Ureter (tissue), 1 donor: ENCODE measurements around the gene IZUMO4. TPM values are rescaled to one million over a fixed set of nuclear protein-coding genes. Genes with fewer than 3 reads are reported as not detected.
"Not testable (repeated sequence)": the region's sequence is repeated elsewhere in the genome, so short reads cannot be mapped to it uniquely, and the experiment has no call there.

Source experiments
- DNase-seq: peaks from one replicate; pipeline ENCODE4 v3.0.0-alpha.2; 2020; ENCODE audit warnings: low spot score
- total RNA-seq: library from RNA; stranded (reverse); gene quantifications from one replicate; pipeline ENCODE4 v1.2.4, GENCODE V29; 2023
- donor health status: DM: yes; HTN: yes; CAD: no.

IZUMO4 gene
- total RNA-seq, 1 donor from 2014 or later = 5.9 TPM

DNA sequence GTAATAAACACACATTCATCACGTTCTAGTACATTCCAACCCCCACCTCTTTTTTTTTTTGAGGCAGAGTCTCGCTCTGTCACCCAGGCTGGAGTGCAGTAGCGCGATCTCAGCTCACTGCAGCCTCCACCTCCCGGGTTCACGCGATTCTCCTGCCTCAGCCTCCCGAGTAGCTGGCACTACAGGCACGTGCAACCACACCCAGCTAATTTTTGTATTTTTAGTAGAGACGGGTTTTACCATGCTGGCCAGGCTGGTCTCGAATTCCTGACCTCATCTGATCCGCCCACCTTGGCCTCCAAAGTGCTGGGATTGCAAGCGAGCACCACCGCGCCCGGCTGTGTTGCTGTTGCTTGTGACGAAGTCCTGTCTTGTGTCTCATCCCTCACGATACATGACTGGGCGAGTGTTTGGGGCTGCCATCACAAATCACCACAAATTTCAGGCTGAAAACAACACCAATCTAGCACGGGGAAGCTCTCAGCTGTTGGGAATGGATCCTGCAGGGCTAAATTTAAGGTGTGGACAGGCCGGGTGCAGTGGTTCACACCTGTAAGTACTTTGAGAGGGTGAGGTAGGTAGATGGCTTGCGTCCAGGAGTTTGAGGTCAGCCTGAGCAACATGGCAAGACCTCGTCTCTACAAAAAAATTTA lies 16.3 kb upstream of the IZUMO4 start:
- DNase-seq = no peak

DNA sequence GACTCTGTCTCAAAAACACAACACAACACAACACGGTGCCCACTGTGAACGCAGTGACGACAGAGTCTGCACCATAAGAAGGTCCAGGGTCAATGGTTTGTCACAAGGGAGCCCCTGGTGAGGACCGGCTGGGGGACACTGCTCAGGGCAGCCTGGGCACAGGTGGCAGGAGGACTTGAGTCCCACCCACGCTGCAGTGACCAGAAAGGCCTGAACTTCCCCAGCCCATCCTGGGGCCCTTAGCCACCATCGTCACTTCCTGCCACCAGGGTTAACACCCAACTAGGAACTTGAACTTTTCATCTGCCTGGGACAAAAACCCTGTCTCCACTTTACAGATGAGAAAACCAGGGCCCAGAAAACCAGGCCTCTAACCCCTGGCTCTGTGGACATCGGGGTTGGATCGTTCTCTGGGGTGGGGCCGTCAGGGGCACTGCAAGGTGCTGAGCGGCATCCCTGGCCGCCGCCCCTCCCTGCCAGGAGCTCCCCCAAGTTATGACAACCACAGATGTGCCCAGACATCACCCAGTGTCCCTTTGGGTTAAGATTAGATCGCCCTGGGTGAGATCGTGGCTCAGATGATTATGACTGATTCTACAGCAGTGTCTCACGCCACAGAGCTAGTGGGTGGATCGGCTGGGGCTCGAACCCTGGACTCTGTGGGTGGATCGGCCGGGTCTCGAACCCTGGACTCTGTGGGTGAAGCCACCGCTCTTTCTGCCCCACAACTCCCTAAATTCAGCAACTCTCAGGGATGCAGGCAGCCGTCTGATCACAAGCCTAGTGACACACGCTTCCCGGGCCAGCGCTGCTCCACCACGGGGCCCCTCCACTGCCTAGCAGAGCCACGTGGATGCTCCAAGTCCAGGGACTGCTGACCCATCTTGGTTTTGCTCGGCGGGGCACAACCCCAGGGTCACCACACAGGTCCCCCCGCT lies 14.6 kb upstream of the IZUMO4 start:
- no peak for DNase-seq

DNA sequence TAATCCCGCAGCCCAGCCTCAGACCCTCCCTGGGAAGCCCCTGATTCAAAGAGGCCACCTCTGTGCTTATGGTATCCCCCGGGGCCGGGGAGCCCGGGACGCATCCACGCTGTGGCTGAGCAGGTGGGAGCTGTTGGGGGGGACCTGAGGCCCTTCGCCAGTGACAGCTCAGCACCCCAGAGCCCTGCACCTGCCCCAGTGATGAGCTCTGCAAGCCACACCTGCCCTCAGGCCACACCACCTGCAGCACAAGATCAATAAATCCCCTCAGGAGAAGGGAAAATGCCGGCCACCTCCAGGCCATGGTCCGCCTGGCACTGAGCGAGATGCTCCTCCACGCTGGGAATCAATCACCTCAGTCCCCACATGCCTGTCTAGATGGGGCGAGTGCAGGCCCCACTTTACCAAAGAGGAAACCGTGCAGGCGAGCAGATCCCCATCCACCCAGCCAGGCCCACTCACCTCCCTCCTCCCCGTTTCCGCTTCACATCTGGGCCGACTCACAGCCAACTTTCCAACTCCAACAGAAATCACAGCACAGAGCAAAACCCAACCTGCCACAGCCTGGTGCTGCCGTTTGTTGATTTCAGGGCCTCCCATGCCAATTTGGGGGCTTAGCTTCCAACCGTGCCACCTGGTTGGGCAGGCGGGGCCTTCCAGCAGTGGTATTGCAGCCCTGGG lies 13.4 kb upstream of the IZUMO4 start:
- DNase-seq = no peak

DNA sequence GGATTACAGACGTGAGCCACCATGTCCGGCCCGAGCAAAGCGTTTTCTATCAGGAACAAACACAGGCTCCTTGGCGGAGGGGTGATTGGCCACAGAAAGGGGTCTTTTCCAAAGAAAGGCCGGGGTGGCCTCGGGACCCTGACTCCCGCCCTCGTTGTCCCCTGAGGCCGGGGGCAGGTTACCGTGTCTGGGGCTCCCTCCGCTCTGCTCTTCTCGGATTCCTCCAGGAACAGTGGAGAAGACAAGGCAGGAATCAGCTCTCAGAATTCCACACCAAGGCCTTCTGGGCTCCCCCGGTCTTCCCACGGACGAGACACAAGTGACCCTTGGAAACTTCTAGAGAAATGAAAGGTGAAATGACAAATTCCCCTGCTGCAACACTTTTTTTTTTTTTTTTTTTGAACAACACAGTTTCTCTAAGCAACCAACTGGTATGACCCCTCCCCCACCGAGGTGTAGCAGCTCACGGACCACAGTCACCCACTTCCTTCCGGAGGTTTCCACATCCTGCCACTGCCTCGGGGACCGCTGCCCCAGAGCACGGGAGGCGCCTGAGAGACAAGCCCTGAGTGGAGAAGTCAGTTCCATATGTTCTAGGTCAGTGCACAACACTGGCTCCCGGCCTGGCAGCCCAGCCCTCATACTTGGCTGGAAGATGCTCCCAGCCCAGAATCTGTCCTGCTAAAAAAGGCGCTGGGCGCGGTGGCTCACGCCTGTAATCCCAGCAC lies 11.6 kb upstream of the IZUMO4 start:
- DNase-seq = no peak

DNA sequence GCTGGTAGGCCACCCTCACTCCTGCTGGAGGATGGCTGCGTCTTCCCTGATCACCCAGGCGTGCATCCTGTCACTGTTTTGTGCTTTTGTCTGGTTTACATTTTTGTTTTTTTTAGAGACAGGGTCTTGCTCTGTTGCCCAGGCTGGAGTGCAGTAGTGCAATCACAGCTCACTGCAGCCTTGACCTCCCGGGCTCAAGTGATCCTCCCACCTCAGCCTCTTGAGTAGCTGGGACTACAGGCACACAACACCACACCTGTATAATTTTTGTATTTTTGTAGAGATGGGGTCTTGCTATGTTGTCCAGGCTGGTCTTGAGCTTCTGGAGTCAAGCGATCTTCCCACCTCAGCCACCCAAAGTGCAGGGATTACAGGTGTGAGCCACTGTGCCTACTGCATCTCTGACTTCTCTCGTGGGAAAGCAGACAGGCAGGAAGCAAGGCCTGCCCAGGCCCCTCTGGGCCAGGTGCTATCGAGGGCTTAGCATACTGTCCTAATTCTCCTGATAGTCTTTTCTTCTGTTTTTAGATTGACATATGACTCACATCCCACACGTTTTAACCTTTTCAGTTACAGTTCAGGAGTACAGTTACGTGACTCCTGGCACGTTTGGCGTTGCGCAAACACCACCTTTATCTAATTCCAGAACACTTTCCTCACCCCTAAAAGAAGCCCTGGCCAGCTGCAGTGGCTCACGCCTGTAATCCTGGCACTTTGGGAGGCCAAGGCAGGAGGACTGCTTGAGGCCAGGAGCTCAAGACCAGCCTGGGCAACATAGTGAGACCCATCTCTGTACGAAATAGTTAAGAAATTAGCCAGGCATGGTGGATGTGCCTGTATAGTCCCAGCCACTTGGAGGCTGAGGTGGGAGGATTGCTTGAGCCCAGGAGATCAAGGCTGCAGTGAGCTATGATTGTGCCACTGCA lies 9.8 kb upstream of the IZUMO4 start:
- DNase-seq = not testable (repeated sequence)

DNA sequence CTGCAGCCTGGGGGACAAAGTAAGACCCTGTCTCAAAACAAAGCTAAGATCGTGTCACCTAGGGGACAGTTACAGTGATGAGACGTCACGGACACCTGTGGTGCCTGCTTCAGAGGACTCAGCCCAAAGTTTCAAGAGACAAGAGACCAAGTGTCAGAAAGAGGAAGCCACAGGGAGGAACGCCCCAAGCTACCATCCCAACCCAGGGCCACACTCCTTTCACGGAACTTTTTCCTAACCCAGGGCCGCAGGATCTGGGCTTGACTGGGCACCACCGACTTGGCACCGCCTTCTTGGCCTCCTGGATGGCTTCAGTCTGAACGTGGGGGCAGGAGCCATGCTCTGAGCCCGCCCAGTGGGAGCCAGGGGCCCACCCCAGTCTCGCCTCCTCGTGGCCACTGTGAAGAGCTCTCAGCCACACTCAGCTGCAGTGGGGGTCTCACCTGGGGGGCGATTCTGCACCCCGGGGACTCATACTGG lies 9.1 kb upstream of the IZUMO4 start:
- no peak for DNase-seq

DNA sequence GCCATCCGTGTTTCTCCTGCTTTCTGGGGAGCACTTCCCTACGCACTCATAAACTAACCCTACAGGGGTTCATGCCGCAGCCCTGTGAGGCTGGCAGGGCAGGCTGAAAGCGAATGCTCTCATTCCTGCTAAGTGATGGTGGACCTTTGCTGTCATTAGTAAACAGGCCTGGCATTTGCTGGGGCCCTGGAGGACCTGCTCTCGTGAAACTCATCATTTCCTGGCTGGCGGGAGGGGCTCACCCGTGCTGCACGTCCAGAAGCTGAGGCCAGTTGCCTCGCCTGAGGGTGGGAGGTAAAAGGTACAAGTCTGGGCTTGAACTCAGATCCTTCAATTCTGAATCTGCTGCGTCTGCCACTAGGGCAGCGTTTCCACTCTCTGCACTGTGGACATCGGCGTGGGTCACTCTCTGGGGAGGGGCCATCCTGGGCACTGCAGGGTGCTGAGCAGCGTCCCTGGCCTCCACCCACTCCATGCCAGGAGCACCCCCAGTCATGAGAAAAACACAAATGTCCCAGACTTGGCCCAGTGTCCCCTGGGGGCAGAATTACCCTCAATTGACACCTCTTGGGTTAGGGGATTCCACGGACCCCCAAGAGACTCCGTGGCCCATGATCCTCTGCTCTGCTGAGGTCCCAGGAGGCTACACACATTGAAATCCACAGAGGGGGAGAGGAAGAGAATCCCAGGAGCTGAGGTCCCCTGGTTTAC lies 7.6 kb upstream of the IZUMO4 start:
- DNase-seq = no peak

DNA sequence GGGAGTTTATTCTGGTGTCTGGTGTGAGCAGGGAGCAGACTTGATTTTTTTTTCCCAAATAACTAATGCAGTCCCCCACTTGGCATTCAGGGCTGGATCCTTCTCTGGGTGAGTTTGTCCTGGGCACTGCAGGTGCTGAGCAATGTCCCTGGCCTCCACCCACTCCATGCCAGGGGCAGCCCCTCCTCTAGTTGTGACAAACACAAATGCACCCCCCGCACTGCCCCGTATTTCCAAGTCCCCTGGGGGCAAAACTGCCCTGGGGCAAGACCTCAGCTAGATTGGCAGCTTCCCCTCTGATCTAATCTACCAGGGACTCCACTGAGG lies 7.0 kb upstream of the IZUMO4 start:
- DNase-seq = no peak

DNA sequence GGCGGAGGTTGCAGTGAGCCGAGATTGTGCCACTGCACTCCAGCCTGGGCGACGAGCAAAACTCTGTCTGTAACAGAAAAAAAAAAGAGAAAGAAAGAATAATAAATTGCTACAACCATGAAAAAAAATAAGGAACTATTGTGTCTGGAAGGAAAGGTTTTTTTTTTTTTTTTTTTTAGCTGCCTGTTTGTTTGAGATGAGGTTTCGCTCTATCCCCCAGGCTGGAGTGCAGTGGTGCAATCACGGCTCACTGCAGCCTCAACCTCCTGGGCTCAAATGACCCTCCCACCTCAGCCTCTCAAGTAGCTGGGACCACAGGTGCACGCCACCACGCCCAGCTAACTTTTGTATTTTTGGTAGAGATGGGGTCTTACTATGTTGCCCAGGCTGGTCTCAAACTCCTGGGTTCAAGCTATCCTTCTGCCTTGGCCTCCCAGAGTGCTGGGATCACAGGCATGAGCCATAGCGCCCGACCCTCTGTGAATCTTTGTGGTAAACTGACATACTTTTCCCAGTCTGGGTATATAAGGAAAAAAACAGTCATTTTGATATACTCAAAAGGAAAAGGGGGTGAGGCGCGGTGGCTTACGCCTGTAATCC lies 4.7 kb upstream of the IZUMO4 start:
- not testable (repeated sequence) for DNase-seq

DNA sequence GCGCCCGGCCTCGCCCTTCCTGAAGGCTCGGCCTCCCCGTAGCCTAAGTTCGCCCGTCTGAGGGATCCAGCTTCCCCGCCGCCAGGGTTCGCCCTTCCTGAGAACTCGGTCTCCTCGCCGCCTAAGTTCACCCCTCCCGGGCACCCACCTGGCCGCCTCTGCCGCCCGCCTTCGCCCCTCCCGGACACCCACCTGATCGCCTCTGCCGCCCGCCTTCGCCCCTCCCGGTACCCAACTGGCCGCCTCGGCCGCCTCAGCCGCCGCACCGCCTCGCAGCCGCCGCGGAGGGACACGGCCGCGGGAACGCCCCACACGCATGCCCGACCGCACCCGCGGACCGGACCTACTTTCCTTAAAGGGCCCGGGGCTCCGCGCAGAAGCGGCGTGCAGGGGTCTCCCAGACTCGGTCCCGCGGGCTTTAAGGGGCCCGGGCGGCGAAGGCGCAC lies 658 bp upstream of the IZUMO4 start, which contains the start of gene MOB3A:
MOB3A (minus strand) TSS at position 293 of the 446 bp plus-strand sequence. CDS start 17,766 bp downstream, outside the sequence.
- DNase-seq = peak; percentile 90

DNA sequence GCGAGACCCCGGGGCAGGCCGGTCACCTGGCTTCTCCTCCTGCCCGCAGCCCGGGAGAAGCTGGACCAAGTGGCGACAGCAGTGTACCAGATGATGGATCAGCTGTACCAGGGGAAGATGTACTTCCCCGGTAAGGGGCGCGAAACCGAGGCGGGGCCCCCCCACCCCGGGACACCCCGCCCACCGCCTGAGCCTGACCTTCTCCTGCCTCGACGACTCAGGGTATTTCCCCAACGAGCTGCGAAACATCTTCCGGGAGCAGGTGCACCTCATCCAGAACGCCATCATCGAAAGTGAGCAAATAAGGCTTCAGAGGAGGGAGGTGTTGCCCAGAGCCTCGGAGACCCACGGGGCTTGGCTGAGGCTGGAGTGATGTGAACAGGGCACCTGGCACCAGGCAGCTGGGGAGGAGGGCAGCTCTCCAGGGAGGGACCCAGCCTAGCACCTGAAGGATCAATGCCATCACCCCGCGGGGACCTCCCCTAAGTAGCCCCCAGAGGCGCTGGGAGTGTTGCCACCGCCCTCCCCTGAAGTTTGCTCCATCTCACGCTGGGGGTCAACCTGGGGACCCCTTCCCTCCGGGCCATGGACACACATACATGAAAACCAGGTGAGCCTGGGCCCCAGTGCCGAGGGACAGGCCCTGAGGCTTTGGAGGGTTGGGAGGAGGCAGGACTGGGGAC lies 629 bp downstream of the IZUMO4 start:
- DNase-seq = no peak

DNA sequence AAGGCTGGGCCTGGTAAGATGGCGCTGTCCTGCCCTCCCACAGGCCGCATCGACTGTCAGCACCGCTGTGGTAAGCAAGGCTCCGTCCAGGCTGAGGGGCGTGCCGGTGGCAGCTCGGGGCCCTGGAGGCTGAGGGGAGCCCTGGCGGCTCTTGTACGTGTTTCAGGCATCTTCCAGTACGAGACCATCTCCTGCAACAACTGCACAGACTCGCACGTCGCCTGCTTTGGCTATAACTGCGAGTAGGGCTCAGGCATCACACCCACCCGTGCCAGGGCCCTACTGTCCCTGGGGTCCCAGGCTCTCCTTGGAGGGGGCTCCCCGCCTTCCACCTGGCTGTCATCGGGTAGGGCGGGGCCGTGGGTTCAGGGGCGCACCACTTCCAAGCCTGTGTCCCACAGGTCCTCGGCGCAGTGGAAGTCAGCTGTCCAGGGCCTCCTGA lies 1.2 kb downstream of the IZUMO4 start:
- DNase-seq = no peak

DNA sequence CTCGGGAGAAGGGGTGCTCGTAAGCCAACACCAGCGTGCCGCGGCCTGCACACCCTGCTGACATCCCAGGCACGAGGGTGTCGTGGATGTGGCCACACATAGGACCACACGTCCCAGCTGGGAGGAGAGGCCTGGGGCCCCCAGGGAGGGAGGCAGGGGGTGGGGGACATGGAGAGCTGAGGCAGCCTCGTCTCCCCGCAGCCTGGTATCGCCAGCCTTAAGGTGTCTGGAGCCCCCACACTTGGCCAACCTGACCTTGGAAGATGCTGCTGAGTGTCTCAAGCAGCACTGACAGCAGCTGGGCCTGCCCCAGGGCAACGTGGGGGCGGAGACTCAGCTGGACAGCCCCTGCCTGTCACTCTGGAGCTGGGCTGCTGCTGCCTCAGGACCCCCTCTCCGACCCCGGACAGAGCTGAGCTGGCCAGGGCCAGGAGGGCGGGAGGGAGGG lies 2.4 kb downstream of the IZUMO4 start:
- no peak for DNase-seq

DNA sequence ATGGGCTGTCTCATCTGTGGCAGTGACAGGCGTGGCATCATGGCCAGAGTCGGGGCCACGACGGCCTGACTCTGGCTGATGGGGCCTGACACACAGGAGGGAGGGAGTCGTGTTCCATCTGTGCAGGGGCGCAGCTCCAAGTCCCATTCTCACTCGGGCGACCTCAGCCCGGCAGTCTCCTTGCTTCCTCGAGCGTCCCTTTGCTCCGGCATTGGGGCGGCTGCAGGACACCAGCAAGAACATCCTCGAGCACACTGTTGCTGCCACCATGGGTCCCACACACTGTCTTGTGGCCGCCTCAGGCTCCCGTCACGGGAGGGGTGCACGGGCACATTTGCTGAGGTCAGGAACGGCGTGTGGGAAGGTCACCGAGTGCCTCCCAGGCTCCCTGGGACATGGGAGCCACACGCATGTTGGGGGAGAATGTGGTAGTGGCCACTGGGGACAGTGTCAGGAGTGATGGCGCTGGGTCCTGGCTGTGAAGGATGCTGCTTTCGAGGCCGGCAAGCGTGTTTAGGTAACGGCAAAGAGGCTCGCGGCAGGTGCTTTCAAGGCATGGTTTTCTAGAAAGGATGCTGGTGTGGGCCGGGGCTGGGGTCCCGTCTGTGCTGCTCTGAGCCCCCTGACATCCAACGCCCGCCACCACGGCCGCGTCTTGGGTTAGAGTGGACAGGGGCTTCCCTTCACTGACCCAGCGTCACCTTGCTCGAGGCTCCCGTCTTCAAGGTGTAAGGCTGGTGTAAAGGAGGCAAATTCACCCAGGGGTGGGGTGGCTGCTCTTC lies 3.4 kb downstream of the IZUMO4 start:
- no peak for DNase-seq

DNA sequence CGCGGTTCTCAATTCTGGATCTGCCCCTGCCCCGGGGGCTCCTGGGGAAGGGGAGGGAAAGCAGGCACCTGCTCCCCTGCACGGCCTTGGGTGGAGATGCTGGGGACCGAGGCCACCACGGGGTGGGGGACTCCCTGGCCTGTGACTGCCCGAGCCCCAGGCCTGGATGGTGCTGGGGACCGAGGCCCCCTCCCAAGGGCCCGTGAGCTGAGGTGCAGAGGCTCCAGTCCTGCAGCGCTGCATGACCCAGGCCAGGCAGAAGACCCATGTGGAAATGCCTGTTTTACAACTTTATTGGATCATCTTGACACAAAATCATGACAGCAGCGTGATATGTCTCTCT lies 4.0 kb downstream of the IZUMO4 start:
- DNase-seq = no peak

DNA sequence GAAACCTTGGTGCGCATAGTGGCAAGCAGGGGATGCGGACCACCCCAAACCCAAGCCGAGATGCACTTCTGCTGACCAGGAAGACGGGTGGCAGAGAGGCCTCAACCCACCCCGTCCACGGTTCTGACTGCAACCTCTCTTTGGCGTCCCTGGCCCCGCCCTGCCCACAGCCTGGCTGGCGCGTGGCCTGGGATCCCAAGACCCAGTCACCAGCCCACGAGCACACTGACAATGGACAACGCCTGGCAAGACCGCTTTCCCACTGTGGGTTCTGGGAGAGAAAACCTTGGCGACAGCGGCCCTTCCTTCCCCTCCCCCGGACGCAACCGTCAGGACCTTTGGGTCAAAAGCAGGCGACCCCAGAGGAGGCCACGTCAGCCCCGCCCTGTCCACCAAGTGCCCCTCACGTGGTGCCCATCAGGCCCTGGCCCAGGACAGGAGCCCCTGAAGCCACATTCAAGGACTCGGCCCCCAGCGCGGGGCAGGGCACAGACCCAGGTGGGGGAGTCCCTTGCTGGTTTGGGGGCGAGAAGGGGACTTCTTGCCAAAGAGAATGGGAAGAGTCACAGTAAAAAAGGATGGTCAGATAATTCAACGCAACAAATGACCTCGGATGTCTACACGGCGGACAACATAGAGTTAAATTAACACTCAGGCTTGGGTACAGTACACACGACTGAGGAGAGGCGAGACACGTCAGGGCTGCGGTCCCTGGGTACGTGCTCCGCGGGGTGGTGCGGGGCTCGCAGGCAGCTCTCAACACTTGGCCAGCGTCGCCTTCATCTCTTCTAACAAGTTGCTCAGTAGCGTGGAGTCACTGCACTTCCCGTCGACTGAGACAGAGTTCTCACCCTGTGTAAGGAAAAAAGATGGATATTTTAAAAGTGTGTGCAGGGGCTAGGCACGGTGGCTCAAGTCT lies 5.0 kb downstream of the IZUMO4 start:
- no peak for DNase-seq
